Mucosa of stomach (tissue), 1 donor: Measurements from ENCODE around the gene FAF1.
"Not testable (repeated sequence)": the region's sequence is repeated elsewhere in the genome, so short reads cannot be mapped to it uniquely, and the experiment has no call there.

ENCODE experiments used
- H3K27me3 ChIP-seq: one replicate; pipeline ENCODE4 v1.7.0; 2013; ENCODE audit warnings: mild to moderate bottlenecking, low read length; ENCODE audit not compliant: control insufficient read depth, insufficient read depth
- H3K36me3 ChIP-seq: one replicate; pipeline ENCODE4 v1.7.0; 2013; ENCODE audit warnings: low read length; ENCODE audit not compliant: control insufficient read depth, insufficient read depth
- H3K4me1 ChIP-seq: one replicate; pipeline ENCODE4 v1.7.0; 2013; ENCODE audit warnings: mild to moderate bottlenecking, low read length; ENCODE audit not compliant: control insufficient read depth, insufficient read depth
- H3K4me3 ChIP-seq: one replicate; pipeline ENCODE4 v1.7.0; 2013; ENCODE audit warnings: low read length
- H3K9ac ChIP-seq: one replicate; pipeline ENCODE4 v1.7.0; 2013; ENCODE audit warnings: mild to moderate bottlenecking, low read length, moderate library complexity
- H3K9me3 ChIP-seq: one replicate; pipeline ENCODE4 v1.7.0; 2013; ENCODE audit warnings: mild to moderate bottlenecking, low read length, moderate library complexity; ENCODE audit not compliant: control insufficient read depth
- donor health status: Pancreatic carcinoma.

Gene FAF1

DNA sequence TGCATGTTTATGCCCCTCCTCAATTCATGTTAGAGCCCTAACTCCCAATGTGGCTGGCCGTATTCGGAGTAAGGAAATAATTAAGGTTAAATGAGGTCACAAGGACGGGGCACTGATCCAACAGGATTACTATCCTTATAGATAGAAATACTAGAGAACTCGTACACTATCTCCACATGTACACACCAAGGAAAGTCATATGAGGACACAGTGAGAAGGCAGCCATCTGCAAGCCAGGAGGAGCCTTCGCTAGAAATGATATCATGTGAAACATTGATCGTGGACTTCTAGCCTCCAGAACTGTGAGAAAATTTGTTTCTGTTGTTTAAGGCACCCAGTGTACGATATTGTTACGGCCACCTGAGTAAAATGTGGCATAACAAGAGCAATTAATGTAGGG, 79.7 kb downstream of the FAF1 start:
- H3K27me3 ChIP-seq: no peaks in the 10 kb centered on the region
- no peaks in the 10 kb centered on the region for H3K4me1 ChIP-seq
- no peaks in the 10 kb centered on the region for H3K9me3 ChIP-seq
- H3K9ac ChIP-seq: no peak overlapping the region
- no peak overlapping the region for H3K4me3 ChIP-seq
- H3K36me3 ChIP-seq: no peaks in the 10 kb centered on the region

DNA sequence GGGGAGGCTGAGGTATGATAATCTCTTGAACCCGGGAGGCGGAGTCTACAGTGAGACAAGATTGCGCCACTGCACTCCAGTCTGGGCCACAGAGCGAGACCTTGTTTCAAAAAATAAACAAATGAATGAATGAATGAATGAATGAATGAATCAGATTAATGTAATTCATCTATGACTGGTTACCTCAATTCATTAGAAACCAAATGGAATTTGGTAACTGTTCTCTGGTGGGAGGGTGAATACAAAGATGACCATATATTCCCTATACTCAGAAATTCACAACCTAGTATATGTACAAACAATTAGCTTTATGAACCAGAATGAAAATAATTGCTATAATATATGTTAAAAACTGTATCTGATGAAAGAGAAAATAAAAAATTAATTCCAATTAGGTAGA, 80.9 kb downstream of the FAF1 start:
- H3K36me3 ChIP-seq: no peaks in the 10 kb centered on the region
- no peak overlapping the region for H3K4me3 ChIP-seq
- no peaks in the 10 kb centered on the region for H3K9me3 ChIP-seq
- no peaks in the 10 kb centered on the region for H3K4me1 ChIP-seq
- H3K9ac ChIP-seq: no peak overlapping the region
- no peaks in the 10 kb centered on the region for H3K27me3 ChIP-seq

DNA sequence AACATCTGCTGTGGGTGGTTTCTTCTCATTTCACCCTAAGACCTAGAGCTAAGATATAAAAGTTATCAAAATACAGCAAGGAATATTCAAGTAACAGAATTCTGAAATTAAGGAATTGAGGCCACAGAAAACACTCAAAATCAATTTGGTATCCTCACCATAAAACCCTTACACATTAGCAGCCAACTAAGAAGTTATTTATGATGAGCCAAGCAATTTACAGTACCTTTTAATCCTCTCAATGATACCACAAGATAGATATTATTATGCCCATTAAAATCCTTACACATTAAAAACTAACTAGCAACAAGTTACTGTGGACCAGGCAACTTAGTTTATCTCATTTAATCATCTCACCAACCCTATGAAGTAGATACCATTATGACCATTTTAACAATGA, 81.6 kb downstream of the FAF1 start:
- H3K9ac ChIP-seq: no peak overlapping the region
- no peak overlapping the region for H3K4me3 ChIP-seq
- H3K27me3 ChIP-seq: no peaks in the 10 kb centered on the region
- H3K36me3 ChIP-seq: no peaks in the 10 kb centered on the region
- H3K4me1 ChIP-seq: no peaks in the 10 kb centered on the region
- no peaks in the 10 kb centered on the region for H3K9me3 ChIP-seq

DNA sequence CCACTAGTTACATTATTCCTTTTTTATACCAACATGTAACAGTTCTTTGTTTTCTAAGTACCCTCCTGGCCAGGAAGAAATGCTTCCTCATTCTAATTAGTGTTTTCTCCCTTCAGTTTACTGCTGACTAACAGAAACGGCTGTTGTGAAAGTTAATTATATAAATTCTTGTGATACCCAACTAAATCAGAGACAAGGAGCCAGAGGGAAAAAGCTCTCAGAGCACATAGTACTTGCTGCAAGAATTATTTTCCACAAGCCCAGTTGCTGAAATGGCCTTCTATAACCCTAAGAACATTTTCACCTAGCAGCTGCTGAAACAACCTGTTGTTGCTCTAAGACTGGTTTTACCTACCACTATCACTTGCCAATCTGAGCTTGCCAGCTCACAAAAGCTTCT, 82.4 kb downstream of the FAF1 start:
- Histone ChIP-seq H3K4me3 (no peak overlapping the region), H3K36me3 (no peaks in the 10 kb centered on the region), H3K27me3 (no peaks in the 10 kb centered on the region), H3K9me3 (no peaks in the 10 kb centered on the region), H3K4me1 (no peaks in the 10 kb centered on the region), H3K9ac (no peak overlapping the region)

DNA sequence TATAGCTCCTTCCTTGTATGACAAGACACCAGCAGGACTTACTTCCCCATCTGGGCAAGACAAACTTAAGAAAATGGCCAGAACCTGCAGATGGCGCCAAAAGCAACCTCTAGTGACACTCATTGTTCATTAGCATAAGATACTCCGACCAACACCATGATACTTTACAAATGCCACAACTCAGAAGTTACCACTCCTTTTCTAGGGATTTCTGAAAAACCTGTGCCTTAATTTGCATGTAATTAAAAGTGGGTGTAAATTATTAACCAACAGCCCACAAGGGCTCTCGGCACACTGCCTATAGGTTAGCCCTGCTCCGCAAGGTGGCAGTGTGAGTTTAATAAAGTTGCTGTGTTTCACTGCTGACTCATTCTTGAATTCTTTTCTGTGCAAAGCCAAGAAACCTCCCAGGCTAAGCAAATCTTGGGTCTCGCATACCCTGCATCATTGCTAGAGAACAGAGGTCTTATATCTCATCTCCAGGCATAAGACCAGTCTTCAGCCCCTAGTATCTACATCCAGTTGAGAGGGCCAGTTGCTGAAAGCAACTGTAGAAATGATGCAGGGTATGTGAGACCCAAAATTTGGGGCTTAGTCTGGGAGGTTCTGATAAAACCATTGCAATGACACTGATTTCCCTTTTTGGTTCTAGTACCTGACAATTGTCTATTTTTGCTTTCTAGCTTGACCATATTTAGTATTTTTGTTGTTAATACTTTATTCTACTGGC, 86.4 kb downstream of the FAF1 start:
- Histone ChIP-seq H3K4me1 (no peaks in the 10 kb centered on the region), H3K27me3 (no peaks in the 10 kb centered on the region), H3K36me3 (no peaks in the 10 kb centered on the region), H3K9ac (no peak overlapping the region), H3K4me3 (no peak overlapping the region), H3K9me3 (no peaks in the 10 kb centered on the region)

DNA sequence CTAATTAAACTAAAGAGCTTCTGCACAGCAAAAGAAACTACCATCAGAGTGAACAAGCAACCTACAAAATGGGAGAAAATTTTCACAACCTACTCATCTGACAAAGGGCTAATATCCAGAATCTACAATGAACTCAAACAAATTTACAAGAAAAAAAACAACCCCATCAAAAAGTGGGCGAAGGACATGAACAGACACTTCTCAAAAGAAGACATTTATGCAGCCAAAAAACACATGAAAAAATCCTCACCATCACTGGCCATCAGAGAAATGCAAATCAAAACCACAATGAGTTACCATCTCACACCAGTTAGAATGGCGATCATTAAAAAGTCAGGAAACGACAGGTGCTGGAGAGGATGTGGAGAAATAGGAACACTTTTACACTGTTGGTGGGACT, 95.2 kb downstream of the FAF1 start:
- not testable (repeated sequence) for H3K36me3 ChIP-seq, H3K9me3 ChIP-seq, H3K27me3 ChIP-seq, H3K4me3 ChIP-seq, H3K4me1 ChIP-seq, H3K9ac ChIP-seq

DNA sequence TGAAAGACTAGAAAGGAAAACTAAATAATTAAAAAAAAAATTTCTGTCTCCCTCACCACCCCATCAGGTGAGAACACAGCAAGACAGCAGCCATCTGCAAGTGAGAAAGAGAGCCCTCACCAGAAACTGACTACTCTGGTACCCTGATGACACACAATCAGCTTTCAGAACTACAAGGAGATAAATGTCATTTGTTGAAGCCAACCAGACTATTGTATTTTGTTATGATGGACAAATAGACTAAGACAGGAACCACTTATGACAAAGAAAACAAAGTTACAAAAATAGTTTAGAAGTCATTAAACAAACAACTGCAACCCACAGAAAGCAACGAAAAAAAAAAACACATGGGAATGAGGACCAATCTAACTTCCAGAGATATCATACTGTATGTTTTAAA, 98.3 kb downstream of the FAF1 start:
- no peaks in the 10 kb centered on the region for H3K9me3 ChIP-seq
- no peaks in the 10 kb centered on the region for H3K27me3 ChIP-seq
- no peaks in the 10 kb centered on the region for H3K36me3 ChIP-seq
- no peak overlapping the region for H3K4me3 ChIP-seq
- no peak overlapping the region for H3K9ac ChIP-seq
- no peaks in the 10 kb centered on the region for H3K4me1 ChIP-seq

DNA sequence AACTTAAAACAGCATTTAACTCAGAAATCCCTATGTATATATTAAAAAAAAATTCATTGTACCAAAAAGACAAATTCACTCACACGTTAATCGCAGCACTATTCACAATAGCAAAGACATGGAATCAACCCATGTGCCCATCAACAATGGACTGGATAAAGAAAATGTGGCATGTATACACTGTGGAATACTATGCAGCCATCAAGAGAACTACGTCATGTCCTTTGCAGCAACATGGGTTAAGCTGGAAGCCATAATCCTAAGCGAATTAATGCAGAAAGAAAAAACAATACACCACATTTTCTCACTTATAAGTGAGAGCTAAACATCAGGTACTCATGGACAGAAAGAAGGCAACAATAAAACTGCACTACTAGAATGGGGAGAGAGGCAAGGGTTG, 99.4 kb downstream of the FAF1 start:
- Histone ChIP-seq H3K9me3 (no peaks in the 10 kb centered on the region), H3K36me3 (no peaks in the 10 kb centered on the region), H3K27me3 (no peaks in the 10 kb centered on the region), H3K4me1 (no peaks in the 10 kb centered on the region), H3K9ac (no peak overlapping the region), H3K4me3 (no peak overlapping the region)

DNA sequence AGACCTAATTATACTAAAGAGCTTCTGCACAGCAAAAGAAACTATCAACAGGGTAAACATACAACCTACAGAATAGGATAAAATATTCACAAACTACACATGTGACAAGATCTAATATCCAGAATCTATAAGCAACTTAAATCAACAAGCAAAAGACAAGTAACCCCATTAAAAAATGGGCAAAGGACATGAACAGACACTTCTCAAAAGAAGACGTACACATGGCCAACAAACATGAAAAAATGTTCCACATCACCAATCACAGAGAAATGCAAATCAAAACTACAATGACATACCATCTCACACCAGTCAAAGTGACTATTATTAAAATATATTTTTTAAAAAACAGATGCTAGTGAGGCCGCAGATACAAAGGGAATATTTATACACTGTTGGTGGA, 99.8 kb downstream of the FAF1 start:
- Histone ChIP-seq H3K9ac (no peak overlapping the region), H3K4me3 (no peak overlapping the region), H3K36me3 (no peaks in the 10 kb centered on the region), H3K4me1 (no peaks in the 10 kb centered on the region), H3K27me3 (no peaks in the 10 kb centered on the region), H3K9me3 (no peaks in the 10 kb centered on the region)

DNA sequence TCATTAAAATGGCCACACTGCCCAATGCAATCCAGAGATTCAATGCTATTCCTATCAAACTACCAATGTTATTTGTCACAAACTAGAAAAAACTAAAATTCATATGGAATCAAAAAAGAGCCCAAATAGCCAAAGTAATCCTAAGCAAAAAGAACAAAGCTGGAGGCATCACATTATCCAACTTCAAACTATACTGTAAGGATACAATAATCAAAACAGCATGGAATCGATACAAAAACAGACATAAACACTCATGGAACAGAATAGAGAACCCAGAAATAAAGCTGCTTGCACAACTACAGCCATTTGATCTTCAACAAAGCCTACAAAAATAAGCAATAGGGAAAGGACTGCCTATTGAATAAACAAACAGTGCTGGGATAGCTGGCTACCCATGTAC, 100.4 kb downstream of the FAF1 start:
- Histone ChIP-seq H3K36me3 (no peaks in the 10 kb centered on the region), H3K9ac (no peak overlapping the region), H3K27me3 (no peaks in the 10 kb centered on the region), H3K4me3 (no peak overlapping the region), H3K4me1 (no peaks in the 10 kb centered on the region), H3K9me3 (no peaks in the 10 kb centered on the region)

DNA sequence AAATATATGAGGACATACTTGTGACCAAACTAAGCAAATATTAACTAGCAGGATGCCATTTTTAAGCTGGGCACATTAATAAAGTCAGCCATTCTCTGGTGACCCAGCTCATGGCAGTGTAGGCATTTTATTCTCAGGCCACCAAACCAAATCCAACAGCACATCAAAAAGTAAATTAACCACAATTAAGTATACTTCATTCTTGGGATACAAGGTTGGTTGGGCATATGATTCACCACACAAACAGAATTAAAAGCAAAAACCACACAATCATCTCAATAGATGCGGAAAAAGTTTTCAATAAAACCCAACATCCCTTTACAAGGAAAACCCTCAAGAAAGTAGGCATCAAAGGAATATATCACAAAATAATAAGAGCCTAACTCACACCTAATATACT, 101.3 kb downstream of the FAF1 start:
- Histone ChIP-seq H3K4me3 (no peak overlapping the region), H3K9me3 (no peaks in the 10 kb centered on the region), H3K9ac (no peak overlapping the region), H3K4me1 (no peaks in the 10 kb centered on the region), H3K27me3 (no peaks in the 10 kb centered on the region), H3K36me3 (no peaks in the 10 kb centered on the region)

DNA sequence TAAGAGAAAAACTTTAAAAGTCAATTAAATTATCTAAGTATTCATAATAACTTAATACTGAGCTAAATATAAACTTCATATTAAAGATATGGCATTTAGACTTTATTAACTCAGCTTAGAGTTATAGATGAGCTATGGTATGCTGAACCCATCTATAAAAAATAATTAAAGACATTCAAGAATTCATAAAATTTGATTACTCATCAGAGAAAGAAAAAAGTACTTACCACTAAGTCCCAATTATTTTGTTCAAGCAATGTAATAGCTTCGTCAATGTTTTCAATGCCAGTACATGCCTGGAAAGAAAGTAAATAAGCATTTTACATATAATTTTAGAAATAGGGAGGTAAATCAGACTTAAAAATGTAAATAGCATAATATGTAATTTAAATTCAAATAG, 102.4 kb downstream of the FAF1 start:
- no peaks in the 10 kb centered on the region for H3K36me3 ChIP-seq
- no peak overlapping the region for H3K9ac ChIP-seq
- H3K4me1 ChIP-seq: peaks cover 4% of the 10 kb centered on the region
- H3K9me3 ChIP-seq: no peaks in the 10 kb centered on the region
- H3K27me3 ChIP-seq: no peaks in the 10 kb centered on the region
- no peak overlapping the region for H3K4me3 ChIP-seq

DNA sequence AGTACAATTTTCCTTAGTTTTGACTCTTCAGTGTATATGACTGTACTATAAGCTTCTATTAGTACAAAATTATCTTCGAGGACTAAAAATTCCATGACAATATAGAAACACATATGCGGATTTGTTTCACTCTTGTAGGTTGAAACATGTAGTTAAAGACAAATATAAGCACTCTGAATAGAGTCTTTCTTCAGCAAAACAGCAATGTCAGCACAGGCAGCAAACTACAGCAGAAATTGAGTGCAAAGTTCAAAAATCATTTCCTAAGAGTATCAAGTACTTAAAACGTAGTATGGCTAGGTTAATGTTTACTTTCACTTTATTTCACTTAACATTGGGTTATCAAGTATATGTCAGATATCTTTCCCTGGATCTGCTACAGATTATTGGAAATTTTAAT, 106.7 kb downstream of the FAF1 start:
- Histone ChIP-seq H3K36me3 (no peaks in the 10 kb centered on the region), H3K4me1 (peaks cover 9% of the 10 kb centered on the region), H3K4me3 (no peak overlapping the region), H3K27me3 (no peaks in the 10 kb centered on the region), H3K9me3 (no peaks in the 10 kb centered on the region), H3K9ac (no peak overlapping the region)
